Activated CD8-positive, alpha-beta memory T cell treated with anti-CD3 and anti-CD28 coated beads for 48 hours (primary cell): Measurements from ENCODE around the gene OXA1L.
"Not testable (repeated sequence)": the region's sequence is repeated elsewhere in the genome, so short reads cannot be mapped to it uniquely, and the experiment has no call there.

Experiments used
- DNase-seq, 3 experiments: peaks; one replicate each; pipeline ENCODE4 v3.0.0-alpha.2; 2020; ENCODE audit warnings: low read depth in 2 of 3, low spot score in 2 of 3

The OXA1L gene

DNA sequence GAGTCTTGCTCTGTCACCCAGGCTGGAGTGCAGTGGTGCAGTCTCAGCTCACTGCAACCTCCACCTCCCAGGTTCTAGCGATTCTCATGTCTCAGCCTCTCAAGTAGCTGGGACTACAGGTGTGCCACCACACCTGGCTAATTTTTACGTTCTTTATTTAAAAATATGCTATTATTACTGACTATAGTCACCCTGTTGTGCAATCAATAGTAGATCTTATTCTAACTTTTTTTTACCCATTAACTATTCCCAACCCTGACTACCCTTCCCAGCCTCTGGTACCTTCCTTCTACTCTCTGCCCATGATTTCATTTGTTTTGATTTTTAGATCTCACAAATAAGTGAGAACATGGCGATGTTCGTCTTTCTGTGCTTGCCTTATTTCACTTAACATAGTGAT lies 2.5 kb downstream of the OXA1L start:
- DNase-seq = no peak

- DNase-seq = no peak
Measured at GRCh38 chr14:22769369-22769768, 2.9 kb downstream of the OXA1L start.

- no peak for DNase-seq
Measured at GRCh38 chr14:22770481-22771187, 4.1 kb downstream of the OXA1L start.

- no peak for DNase-seq
Measured at GRCh38 chr14:22772725-22773124, 6.2 kb downstream of the OXA1L start.

GRCh38 chr14:22773162-22774010 lies 6.9 kb downstream of the OXA1L start:
- DNase-seq = no peak

DNA sequence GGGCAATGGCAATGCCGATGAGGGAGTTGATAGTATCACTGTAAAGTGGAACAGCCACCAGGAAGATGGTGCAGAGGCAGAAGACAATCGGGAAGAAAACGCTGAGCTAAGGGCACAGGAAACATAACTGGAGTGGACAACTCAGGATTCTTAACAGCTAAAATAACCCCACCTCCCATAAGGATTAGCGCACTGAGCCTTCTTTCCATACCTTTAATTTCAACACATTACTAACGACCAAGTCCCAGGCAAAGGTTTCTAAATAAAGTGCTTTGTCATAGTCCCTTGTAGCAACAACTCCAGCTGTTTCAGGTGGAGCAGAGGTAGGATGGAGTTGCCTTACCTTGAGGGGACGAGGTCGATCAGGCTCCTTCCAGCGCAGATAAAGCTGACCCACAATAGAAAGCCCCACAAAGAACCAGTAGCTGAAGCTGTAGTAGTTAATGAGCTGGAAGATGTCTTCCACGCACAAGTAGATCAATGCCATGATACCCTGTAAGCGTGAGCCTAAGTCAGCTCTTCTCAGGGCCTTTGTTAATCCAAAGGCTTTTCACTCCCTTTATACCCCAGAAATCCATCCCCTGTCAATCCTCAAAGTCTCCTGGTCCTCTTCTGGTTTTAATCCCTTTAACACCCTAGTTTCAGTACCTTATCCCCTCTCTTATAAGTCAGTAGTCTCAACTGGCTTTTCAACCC lies 7.7 kb downstream of the OXA1L start:
- no peak for DNase-seq

DNA sequence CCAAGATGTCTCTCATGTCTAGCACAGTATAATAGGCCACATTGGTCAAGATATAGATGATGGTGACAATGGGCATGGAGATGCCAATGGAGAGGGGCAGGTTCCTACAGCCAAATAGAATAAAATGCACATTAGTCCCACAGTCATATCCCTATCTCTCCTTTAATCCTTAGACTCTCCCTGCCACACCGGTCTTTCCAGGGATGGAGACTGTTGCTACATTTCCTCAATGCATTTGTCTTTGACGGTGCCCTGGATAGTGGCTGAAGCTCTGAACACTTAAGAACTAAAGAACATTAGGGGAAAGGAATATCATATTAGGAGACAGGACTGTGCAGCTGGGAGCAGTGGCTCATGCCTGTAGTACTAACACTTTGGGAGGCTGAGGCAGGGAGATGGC lies 9.7 kb downstream of the OXA1L start:
- DNase-seq = no peak

- DNase-seq = not testable (repeated sequence)
Measured at GRCh38 chr14:22776849-22777248, 10.4 kb downstream of the OXA1L start.

DNA sequence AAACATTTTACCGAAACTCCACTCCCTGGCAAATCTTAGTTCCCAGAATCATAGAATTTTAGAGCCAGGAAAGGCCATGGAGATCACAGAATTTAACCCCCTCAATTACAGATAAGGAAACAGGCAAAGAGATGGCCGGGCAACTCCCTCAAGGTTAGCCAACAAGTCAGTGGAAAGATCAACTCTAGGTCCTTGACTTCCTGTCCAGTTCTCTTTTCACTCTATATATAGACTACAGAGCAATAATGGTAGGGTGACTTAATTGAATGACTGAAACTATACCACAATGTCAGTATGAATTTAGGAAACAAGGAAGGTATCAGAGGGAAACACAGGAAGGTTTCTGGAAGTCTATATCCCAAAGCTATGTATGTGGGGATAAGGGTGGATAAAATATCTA lies 11.6 kb downstream of the OXA1L start:
- no peak for DNase-seq

DNA sequence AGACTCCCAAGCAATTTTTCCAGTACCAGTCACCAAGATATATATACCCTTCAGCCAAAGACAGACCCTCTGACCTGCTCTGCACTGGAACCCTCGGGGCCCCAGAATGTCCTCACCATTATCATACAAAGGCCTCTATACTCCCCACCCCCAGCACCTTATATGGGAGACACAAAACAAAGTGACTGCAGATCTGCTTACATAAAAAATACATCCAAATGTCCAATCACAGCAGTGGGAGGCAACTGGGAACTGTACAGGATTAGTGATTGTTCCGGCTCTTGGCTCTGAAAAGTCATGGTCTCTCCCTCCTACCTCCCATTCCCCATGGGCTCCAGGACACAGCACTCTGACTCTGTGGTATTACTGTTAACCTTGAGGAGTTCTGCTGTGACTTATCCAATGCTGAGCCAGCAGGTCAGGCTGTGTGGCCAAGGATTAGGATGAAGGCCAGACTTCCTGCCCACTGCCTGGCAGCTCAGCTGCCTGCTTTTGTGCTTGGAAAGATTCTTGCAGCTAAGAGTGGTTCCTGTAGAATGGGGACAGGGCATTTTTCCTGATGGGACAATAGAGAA lies 13.7 kb downstream of the OXA1L start:
- DNase-seq = no peak

GRCh38 chr14:22780941-22781300 lies 14.4 kb downstream of the OXA1L start:
- no peak for DNase-seq

DNA sequence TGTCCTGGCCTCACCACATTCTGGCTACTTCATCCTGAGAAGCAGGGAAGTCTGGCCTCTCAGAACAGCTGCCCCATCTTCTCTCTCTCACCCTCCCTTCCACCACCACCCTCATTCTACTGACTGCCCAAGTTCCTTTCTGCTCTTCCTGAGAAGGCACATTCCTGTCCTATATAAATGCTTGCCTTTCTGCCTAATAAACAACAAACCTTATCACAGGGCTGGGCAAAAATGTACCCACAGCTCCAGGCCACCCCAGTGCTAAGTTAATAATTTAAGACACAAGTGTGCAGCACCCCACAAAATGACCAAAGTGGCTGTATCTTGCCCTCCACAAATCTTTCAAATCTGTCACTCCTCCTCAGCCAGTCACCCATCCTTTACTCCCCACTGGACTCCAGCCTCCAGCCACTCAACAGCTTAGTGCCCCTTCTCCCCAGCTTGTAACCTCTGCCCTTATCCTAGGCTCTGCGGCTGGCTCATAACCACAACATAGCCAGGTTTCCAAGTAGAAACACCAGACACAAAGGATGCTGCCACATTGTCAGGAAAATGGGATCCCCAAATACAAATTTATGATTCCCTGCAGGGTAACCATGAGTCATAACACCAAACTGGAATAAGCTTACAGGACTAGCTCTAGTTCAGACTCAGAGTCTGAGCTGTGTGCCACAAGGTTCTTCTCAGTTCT lies 15.0 kb downstream of the OXA1L start:
- no peak for DNase-seq

DNA sequence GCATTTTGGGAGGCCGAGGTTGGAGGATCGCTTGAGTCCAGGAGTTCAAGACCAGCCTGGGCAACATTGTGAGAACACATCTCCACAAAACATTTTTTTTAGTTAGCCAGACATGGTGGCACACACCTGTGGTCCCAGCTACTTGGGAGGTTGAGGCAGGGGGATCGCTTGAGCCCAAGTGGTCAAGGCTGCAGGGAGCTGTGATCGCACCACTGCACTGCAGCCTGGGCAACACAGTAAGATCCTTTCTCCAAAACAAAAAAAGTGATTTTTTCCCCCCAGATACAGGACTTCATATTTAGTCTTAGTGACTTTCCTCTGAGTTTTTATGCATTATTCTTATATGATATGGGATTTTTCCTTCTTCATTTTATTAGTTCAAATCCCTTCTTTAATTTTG lies 20.2 kb downstream of the OXA1L start:
- DNase-seq = no peak

DNA sequence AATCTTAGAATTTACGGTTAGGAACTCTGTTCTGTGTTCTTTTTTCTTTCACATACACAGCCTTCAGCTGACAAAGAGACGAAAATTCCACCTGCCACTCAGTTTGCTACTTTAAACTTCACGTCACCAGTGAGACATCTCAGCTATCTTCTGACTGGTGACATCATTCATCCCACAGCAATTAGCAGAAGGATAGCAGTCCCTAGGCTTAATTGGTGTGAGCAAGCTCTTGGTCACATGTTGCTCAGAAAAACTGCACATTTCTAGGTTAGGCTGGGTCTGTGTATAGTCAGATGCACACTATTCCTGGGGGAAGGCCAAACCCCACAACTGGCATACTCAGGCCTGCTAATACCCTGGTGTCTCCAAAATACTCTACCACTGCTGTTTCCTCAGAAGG lies 24.8 kb downstream of the OXA1L start:
- DNase-seq = no peak

- DNase-seq = no peak
Measured at GRCh38 chr14:22792158-22792557, 25.7 kb downstream of the OXA1L start.

- not testable (repeated sequence) for DNase-seq
Measured at GRCh38 chr14:22793550-22793949, 27.1 kb downstream of the OXA1L start.

DNA sequence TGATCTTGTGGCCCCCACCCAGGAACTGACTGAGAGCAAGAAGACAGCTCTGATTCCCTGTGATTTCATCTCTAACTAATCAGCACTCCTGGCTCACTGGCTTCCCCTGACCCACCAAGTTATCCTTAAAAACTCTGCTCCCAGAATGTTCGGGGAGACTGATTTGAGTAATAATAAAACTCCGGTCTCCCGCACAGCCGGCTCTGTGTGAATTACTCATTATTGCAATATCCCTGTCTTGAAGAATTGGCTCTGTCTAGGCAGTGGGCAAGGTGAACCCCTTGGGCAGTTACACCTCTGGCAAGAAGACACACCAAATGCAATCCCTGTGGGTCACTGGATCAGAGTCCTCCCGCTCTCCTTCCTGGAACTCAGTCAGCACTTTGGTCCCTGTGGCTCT lies 27.5 kb downstream of the OXA1L start:
- DNase-seq = no peak

- DNase-seq = no peak
Measured at GRCh38 chr14:22794551-22794951, 28.1 kb downstream of the OXA1L start.

DNA sequence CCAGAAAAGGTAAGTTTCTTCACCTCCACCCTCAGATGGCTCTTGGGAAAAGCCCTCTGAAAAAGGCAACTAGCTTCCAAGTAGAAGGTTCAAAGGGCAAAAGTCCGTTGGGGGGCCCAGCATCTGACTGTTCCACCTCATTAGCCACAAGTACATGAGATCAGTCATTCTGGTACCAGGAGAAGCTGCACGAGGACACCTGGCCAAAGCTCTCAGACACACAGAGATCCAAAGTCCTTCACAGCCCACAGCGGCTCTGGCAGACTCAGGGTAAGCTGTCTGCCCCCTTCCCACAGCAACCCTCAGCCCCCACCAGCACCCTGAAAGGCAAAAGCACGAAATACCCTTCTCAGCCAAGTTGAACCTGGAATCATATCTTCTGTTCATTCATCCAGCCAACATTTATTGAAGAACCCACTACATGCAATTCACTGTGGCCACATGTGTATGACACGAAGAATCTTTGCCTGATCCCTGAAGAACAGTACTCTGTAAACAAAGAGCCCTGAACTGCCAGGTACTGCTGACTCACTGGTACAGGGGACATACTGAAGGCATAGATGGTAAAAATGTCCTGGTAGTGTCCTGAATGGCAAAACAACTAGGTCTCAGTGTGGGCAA lies 29.7 kb downstream of the OXA1L start:
- DNase-seq = no peak

- no peak for DNase-seq
Measured at GRCh38 chr14:22797017-22797917, 30.8 kb downstream of the OXA1L start.
